Duodenal mucosa (tissue), 2 donors: ENCODE measurements around the gene PEX26.
"Not testable (repeated sequence)": the region's sequence is repeated elsewhere in the genome, so short reads cannot be mapped to it uniquely, and the experiment has no call there.

Experiments
- H3K27ac ChIP-seq: one replicate; pipeline ENCODE4 v1.7.0; 2013; ENCODE audit warnings: low read depth, low read length
- H3K27me3 ChIP-seq, 2 donors: one replicate each; pipeline ENCODE4 v1.7.0; 2013; ENCODE audit warnings: low read length in 2 of 2, control low read depth in 1 of 2; ENCODE audit not compliant: insufficient read depth in 2 of 2, control insufficient read depth in 1 of 2
- H3K36me3 ChIP-seq, 2 donors: one replicate each; pipeline ENCODE4 v1.7.0; 2013; ENCODE audit warnings: low read length in 2 of 2, control low read depth in 1 of 2; ENCODE audit not compliant: insufficient read depth in 2 of 2, control insufficient read depth in 1 of 2
- H3K4me1 ChIP-seq, 2 donors: one replicate each; pipeline ENCODE4 v1.7.0; 2013; ENCODE audit warnings: low read length in 2 of 2, control low read depth in 1 of 2; ENCODE audit not compliant: insufficient read depth in 2 of 2, control insufficient read depth in 1 of 2
- H3K4me3 ChIP-seq, 2 donors: one replicate each; pipeline ENCODE4 v1.7.0; 2013; ENCODE audit warnings: low read length in 2 of 2, low read depth in 1 of 2
- H3K9ac ChIP-seq, 2 donors: one replicate each; pipeline ENCODE4 v1.7.0; 2013; ENCODE audit warnings: low read length in 2 of 2, low read depth in 1 of 2
- H3K9me3 ChIP-seq, 2 donors: one replicate each; pipeline ENCODE4 v1.7.0; 2013; ENCODE audit warnings: low read length in 2 of 2, control low read depth in 1 of 2; ENCODE audit not compliant: control insufficient read depth in 1 of 2

The PEX26 gene

GRCh38 chr22:18133452-18133851 is 55.7 kb downstream of the PEX26 start:
- peaks cover 0 to 3% of the 10 kb centered on the region in 2 donors for H3K36me3 ChIP-seq
- H3K4me1 ChIP-seq = no peaks in the 10 kb centered on the region
- H3K27me3 ChIP-seq = no peaks in the 10 kb centered on the region
- H3K9ac ChIP-seq = no peak overlapping the region
- no peak overlapping the region for H3K27ac ChIP-seq
- H3K4me3 ChIP-seq = no peak overlapping the region
- H3K9me3 ChIP-seq = no peaks in the 10 kb centered on the region

GRCh38 chr22:18136563-18137320 is 59.0 kb downstream of the PEX26 start:
- H3K27me3 ChIP-seq = no peaks in the 10 kb centered on the region
- H3K4me1 ChIP-seq = no peaks in the 10 kb centered on the region
- H3K4me3 ChIP-seq = no peak overlapping the region
- H3K9ac ChIP-seq = no peak overlapping the region
- peaks cover 0 to 3% of the 10 kb centered on the region in 2 donors for H3K36me3 ChIP-seq
- no peak overlapping the region for H3K27ac ChIP-seq
- no peaks in the 10 kb centered on the region for H3K9me3 ChIP-seq

GRCh38 chr22:18141004-18141403 is 63.2 kb downstream of the PEX26 start:
- H3K27me3 ChIP-seq, H3K4me1 ChIP-seq, H3K9ac ChIP-seq, H3K36me3 ChIP-seq, H3K9me3 ChIP-seq, H3K4me3 ChIP-seq, H3K27ac ChIP-seq: not testable (repeated sequence)

GRCh38 chr22:18144105-18144504 is 66.3 kb downstream of the PEX26 start:
- Histone ChIP-seq H3K27ac (no peak overlapping the region), H3K27me3 (no peaks in the 10 kb centered on the region), H3K9me3 (no peaks in the 10 kb centered on the region), H3K9ac (no peak overlapping the region), H3K36me3 (no peaks in the 10 kb centered on the region), H3K4me1 (peaks cover 3 to 8% of the 10 kb centered on the region in 2 donors), H3K4me3 (no peak overlapping the region)

GRCh38 chr22:18145676-18146388 is 68.0 kb downstream of the PEX26 start:
- Histone ChIP-seq H3K9me3 (no peaks in the 10 kb centered on the region), H3K27ac (no peak overlapping the region)

GRCh38 chr22:18146389-18146753 is 68.6 kb downstream of the PEX26 start:
- H3K9me3 ChIP-seq = no peaks in the 10 kb centered on the region
- H3K4me1 ChIP-seq = peaks cover 3 to 11% of the 10 kb centered on the region in 2 donors
- no peak overlapping the region for H3K9ac ChIP-seq
- H3K36me3 ChIP-seq = no peaks in the 10 kb centered on the region
- H3K4me3 ChIP-seq = no peak overlapping the region
- H3K27me3 ChIP-seq = no peaks in the 10 kb centered on the region
- no peak overlapping the region for H3K27ac ChIP-seq

More at GRCh38 chr22:18145676-18146388, 68.0 kb downstream of the PEX26 start:
- H3K27me3 ChIP-seq = no peaks in the 10 kb centered on the region
- H3K4me3 ChIP-seq = no peak overlapping the region
- H3K36me3 ChIP-seq = no peaks in the 10 kb centered on the region
- H3K4me1 ChIP-seq = peaks cover 3 to 11% of the 10 kb centered on the region in 2 donors
- no peak overlapping the region for H3K9ac ChIP-seq

GRCh38 chr22:18147791-18148190 is 70.0 kb downstream of the PEX26 start:
- Histone ChIP-seq H3K4me3 (no peak overlapping the region), H3K4me1 (peaks cover 3 to 11% of the 10 kb centered on the region in 2 donors), H3K9ac (no peak overlapping the region), H3K27me3 (no peaks in the 10 kb centered on the region), H3K9me3 (no peaks in the 10 kb centered on the region), H3K36me3 (no peaks in the 10 kb centered on the region), H3K27ac (no peak overlapping the region)

- no peak overlapping the region for H3K27ac ChIP-seq
Observed at GRCh38 chr22:18148293-18148965, 70.6 kb downstream of the PEX26 start.

GRCh38 chr22:18152519-18152918 is 74.7 kb downstream of the PEX26 start:
- no peaks in the 10 kb centered on the region for H3K36me3 ChIP-seq
- no peak overlapping the region for H3K9ac ChIP-seq
- no peak overlapping the region for H3K27ac ChIP-seq
- H3K27me3 ChIP-seq = no peaks in the 10 kb centered on the region
- H3K9me3 ChIP-seq = no peaks in the 10 kb centered on the region
- H3K4me3 ChIP-seq = no peak overlapping the region
- H3K4me1 ChIP-seq = peaks cover 7 to 11% of the 10 kb centered on the region in 2 donors

More at GRCh38 chr22:18148293-18148965, 70.6 kb downstream of the PEX26 start:
- Histone ChIP-seq H3K4me3 (no peak overlapping the region), H3K9me3 (no peaks in the 10 kb centered on the region), H3K9ac (no peak overlapping the region), H3K4me1 (peaks cover 3 to 11% of the 10 kb centered on the region in 2 donors), H3K27me3 (no peaks in the 10 kb centered on the region), H3K36me3 (no peaks in the 10 kb centered on the region)

GRCh38 chr22:18154821-18155390 is 77.1 kb downstream of the PEX26 start:
- Histone ChIP-seq H3K4me1 (peaks cover 0 to 4% of the 10 kb centered on the region in 2 donors), H3K9ac (no peak overlapping the region), H3K36me3 (no peaks in the 10 kb centered on the region), H3K9me3 (no peaks in the 10 kb centered on the region), H3K4me3 (no peak overlapping the region), H3K27me3 (no peaks in the 10 kb centered on the region), H3K27ac (no peak overlapping the region)
